AG04449 (cell line): ENCODE results near the gene HINT3.
"Not testable (repeated sequence)": the region's sequence is repeated elsewhere in the genome, so short reads cannot be mapped to it uniquely, and the experiment has no call there.

Experiments
- CTCF ChIA-PET: fragments of 350-600 bp; formaldehyde crosslinking; extraction: SDS; loops from one replicate; lab custom pipeline; 2021; ENCODE audit warnings: antibody characterized with exemption; lab: Yijun Ruan, JAX
- POLR2A ChIA-PET: fragments of 400-600, 350-600 bp; formaldehyde crosslinking; extraction: SDS; loops from one replicate; lab custom pipeline; 2020; ENCODE audit warnings: antibody characterized with exemption, inconsistent platforms; lab: Yijun Ruan, JAX
- DNase-seq: peaks from one replicate; pipeline ENCODE4 v3.0.0-alpha.2; 2010; ENCODE audit warnings: low read depth, low spot score
- H3K4me3 ChIP-seq: 2 replicates; pipeline ENCODE4 v1.5.1; 2011; ENCODE audit warnings: low read depth, mild to moderate bottlenecking, control low read depth, low read length
- TF ChIP-seq, protein P1 (sequence below): IDR thresholded peaks from one replicate; pipeline ENCODE4 v1.5.1; 2011; ENCODE audit warnings: mild to moderate bottlenecking, moderate library complexity, low read length, control low read depth, inconsistent platforms; ENCODE audit not compliant: insufficient read depth; ENCODE audit errors: missing control alignments

The HINT3 gene

DNA sequence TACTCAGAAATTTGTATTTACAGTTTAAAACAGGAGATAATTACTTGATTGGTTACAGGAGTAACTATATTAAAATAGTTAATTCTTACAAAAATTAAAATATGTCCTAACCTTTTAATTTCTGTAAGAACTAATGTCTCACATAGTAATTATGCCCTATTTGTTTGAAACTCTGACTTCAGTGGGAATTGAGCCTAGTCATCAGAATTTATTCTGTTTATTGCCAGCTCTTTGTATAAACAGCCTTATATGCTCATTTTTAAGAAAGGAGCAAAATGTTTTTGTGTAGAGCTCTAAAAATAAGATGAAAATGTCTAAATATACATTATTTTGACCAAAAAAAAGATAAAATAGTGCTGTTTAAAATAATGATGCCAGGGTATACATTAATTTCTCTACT lies 51.2 kb downstream of the HINT3 start:
- ChIA-PET CTCF (interaction anchor here (6.2 kb wide), 1 partner anchor 12 kb away, joined by 54 read pairs; no protein-coding TSS in a partner anchor), POLR2A (no interaction called here)
- H3K4me3 ChIP-seq, result no peak overlapping the region

GRCh38 chr6:126010040-126010439 lies 53.5 kb downstream of the HINT3 start:
- no peak for DNase-seq
- TF ChIP-seq, protein P1, sequence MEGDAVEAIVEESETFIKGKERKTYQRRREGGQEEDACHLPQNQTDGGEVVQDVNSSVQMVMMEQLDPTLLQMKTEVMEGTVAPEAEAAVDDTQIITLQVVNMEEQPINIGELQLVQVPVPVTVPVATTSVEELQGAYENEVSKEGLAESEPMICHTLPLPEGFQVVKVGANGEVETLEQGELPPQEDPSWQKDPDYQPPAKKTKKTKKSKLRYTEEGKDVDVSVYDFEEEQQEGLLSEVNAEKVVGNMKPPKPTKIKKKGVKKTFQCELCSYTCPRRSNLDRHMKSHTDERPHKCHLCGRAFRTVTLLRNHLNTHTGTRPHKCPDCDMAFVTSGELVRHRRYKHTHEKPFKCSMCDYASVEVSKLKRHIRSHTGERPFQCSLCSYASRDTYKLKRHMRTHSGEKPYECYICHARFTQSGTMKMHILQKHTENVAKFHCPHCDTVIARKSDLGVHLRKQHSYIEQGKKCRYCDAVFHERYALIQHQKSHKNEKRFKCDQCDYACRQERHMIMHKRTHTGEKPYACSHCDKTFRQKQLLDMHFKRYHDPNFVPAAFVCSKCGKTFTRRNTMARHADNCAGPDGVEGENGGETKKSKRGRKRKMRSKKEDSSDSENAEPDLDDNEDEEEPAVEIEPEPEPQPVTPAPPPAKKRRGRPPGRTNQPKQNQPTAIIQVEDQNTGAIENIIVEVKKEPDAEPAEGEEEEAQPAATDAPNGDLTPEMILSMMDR, result no peak
- POLR2A ChIA-PET, result no interaction called here
- CTCF ChIA-PET, result interaction anchor here (1.4 to 1.8 kb wide), 2 partner anchors 10 to 14 kb away, joined by 3 to 11 read pairs; no protein-coding TSS in a partner anchor
- no peak overlapping the region for H3K4me3 ChIP-seq

More for the DNA sequence above, 51.2 kb downstream of the HINT3 start:
- TF ChIP-seq, protein P1, result no peak
- no peak for DNase-seq

DNA sequence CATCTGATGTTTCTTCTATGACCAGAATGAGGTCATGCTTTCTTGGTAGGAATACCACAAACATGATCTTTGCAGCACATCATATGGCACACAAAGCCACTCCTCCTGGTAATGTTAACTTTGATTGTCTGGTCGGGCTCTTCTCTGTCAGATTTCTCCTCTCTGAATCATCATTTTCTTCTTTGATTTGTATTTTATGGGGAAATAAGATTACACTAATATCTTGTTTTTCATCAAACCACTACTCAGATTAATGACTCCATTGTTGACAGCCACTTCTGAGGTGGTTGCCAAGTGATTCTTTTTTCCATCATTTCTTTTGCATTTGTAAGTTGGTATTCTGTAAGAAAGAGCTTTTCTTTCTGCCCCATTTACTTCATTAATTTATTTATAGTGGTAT lies 59.3 kb downstream of the HINT3 start:
- H3K4me3 ChIP-seq, result no peak overlapping the region
- DNase-seq, result no peak
- CTCF ChIA-PET, result interaction anchor here (0.7 to 3.4 kb wide), 2 partner anchors 18 to 21 kb away, joined by 3 to 18 read pairs; no protein-coding TSS in a partner anchor
- POLR2A ChIA-PET, result no interaction called here
- TF ChIP-seq, protein P1, result no peak

GRCh38 chr6:126016591-126016990 lies 60.0 kb downstream of the HINT3 start:
- DNase-seq, result no peak
- POLR2A ChIA-PET, result no interaction called here
- H3K4me3 ChIP-seq, result no peak overlapping the region
- TF ChIP-seq, protein P1, result no peak
- CTCF ChIA-PET, result interaction anchor here (3.4 kb wide), 1 partner anchor 22 kb away, joined by 18 read pairs; no protein-coding TSS in a partner anchor

DNA sequence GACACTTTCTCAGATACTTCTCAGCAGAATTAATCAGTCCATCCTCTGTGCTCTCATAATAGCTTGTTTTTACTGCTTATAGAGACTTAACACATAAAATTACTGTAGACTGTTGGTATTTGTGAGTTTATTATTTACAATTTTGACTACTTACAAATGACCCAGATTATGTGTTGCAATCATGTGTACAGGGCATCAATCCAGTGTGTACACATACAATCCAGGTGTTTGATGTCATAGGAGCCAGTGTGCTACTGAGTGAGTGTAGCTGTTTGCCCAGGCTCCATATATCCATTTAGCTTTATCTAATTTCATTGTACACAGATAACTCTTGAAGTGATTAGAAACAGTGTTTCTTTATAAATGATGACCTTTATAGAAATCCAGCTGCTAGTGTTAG lies 61.1 kb downstream of the HINT3 start:
- H3K4me3 ChIP-seq, result no peak overlapping the region
- TF ChIP-seq, protein P1, result no peak
- POLR2A ChIA-PET, result no interaction called here
- CTCF ChIA-PET, result interaction anchor here (0.8 to 3.4 kb wide), 2 partner anchors 23 to 639 kb away, joined by 3 to 18 read pairs; no protein-coding TSS in a partner anchor
- no peak for DNase-seq

DNA sequence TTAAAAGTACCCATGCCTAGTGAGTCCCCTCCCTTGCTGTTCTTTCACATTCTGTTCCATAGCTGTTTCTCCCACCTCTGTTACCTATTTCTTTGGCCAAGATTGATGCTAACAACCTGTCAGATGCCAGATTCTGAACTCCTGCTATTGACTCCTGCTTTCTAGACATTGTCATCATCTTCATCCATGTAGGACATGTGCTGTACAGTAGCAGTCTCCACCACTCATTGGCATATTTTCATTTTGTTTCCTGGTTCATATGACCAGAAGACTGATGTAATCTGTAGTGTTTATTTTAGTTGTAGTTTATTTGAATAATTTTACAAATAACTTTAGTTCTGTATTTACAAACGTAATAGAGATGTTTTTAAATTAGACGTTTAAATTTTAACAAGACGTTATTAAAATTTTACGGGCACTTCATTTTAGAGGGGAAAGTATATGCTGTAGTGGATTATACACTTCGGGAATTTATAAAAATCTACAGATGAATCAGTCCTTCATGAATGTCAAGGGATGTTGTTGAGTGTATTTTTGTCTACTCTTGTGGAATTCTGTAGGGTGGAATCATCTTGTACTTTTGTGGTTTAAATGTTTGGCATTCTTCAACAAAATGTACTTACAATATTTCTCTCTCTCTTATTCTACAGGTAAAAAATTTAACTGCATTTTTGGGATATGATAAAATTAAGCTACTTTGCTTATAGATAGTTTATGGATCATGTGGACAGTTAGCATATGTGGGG lies 63.9 kb downstream of the HINT3 start:
- no peak overlapping the region for H3K4me3 ChIP-seq
- DNase-seq, result no peak
- TF ChIP-seq, protein P1, result no peak
- ChIA-PET CTCF (interaction anchor here (1.1 kb wide), 1 partner anchor 25 kb away, joined by 3 read pairs; no protein-coding TSS in a partner anchor), POLR2A (no interaction called here)

- CTCF ChIA-PET, result interaction anchor here (0.7 to 1.8 kb wide), 2 partner anchors 10 to 27 kb away, joined by 3 to 9 read pairs; no protein-coding TSS in a partner anchor
- POLR2A ChIA-PET, H3K4me3 ChIP-seq, DNase-seq: not testable (repeated sequence)
Observed at GRCh38 chr6:126023474-126023873, 66.9 kb downstream of the HINT3 start.
